H1 (cell line): ENCODE data around the gene ELP1. TPM values are rescaled to one million over a fixed set of nuclear protein-coding genes. Genes with fewer than 3 reads are reported as not detected.

Experiments used
- CTCF ChIA-PET: fragments of 300-600 bp; sonication (Branson Sonifier 250); formaldehyde crosslinking; loops from one replicate; lab custom pipeline; 2021; ENCODE audit not compliant: partially characterized antibody; lab: Charles Lee
- POLR2A ChIA-PET: fragments of 300-600 bp; sonication (Branson Sonifier 250); formaldehyde crosslinking; loops from one replicate; lab custom pipeline; 2021; ENCODE audit warnings: inconsistent platforms; ENCODE audit not compliant: partially characterized antibody; lab: Charles Lee
- DNase-seq, 2 experiments: peaks; one replicate each; pipeline versions ENCODE4 v3.0.0 to v3.0.0-alpha.2; 2010 to 2022; ENCODE audit warnings: low spot score in 2 of 2, low read depth in 1 of 2, mixed read lengths in 1 of 2
- FAIRE-seq: peaks from 2 replicates; lab custom pipeline; 2011; peaks lifted over from hg19 to GRCh38; lab: Jason Lieb, UNC
- H2AFZ ChIP-seq: 2 replicates; pipeline ENCODE4 v1.8.1; 2012; ENCODE audit warnings: low read length, inconsistent platforms
- H2AK5ac ChIP-seq: 2 replicates; pipeline ENCODE4 v1.6.1; 2013; ENCODE audit warnings: low read depth, low read length
- H2BK120ac ChIP-seq: replicated peaks from 2 replicates; pipeline ENCODE3; 2013; ENCODE audit warnings: low read depth, low read length, inconsistent platforms
- H2BK12ac ChIP-seq: 2 replicates; pipeline ENCODE4 v1.6.1; 2013; ENCODE audit warnings: low read depth, low read length
- H2BK15ac ChIP-seq: 2 replicates; pipeline ENCODE4 v1.6.1; 2013; ENCODE audit warnings: low read length
- H2BK20ac ChIP-seq: 2 replicates; pipeline ENCODE4 v1.6.1; 2013; ENCODE audit warnings: low read length
- H2BK5ac ChIP-seq: 2 replicates; pipeline ENCODE4 v1.6.1; 2013; ENCODE audit warnings: low read depth, low read length
- H3K14ac ChIP-seq: 2 replicates; pipeline ENCODE4 v1.6.1; 2013; ENCODE audit warnings: inconsistent platforms; ENCODE audit not compliant: insufficient read length
- H3K18ac ChIP-seq: 2 replicates; pipeline ENCODE4 v1.6.1; 2013; ENCODE audit warnings: low read length; ENCODE audit errors: extremely low read depth
- H3K23ac ChIP-seq: 2 replicates; pipeline ENCODE4 v1.6.1; 2013; ENCODE audit warnings: inconsistent platforms; ENCODE audit not compliant: insufficient read length
- H3K23me2 ChIP-seq: 2 replicates; pipeline ENCODE4 v1.6.1; 2013; ENCODE audit warnings: low read depth, low read length
- H3K27ac ChIP-seq: 2 replicates; pipeline ENCODE4 v1.6.1; 2011; ENCODE audit warnings: low read depth, low read length, inconsistent platforms
- H3K27me3 ChIP-seq, 4 experiments: replicated peaks in 1 of 4; 1 replicate in 1 of 4; 2 replicates in 3 of 4; pipeline versions ENCODE4 v1.6.1 to v1.8.1; 2011 to 2013; ENCODE audit warnings: low read length in 3 of 4, mild to moderate bottlenecking in 3 of 4, inconsistent platforms in 2 of 4, mixed read lengths in 2 of 4, moderate library complexity in 1 of 4; ENCODE audit not compliant: control insufficient read depth in 3 of 4, insufficient read depth in 3 of 4; ENCODE audit errors: extremely low read depth in 1 of 4
- H3K36me3 ChIP-seq, 4 experiments: 2 replicates each; pipeline versions ENCODE4 v1.6.1 to v1.8.1; 2011 to 2013; ENCODE audit warnings: mild to moderate bottlenecking in 4 of 4, low read length in 3 of 4, moderate library complexity in 2 of 4, control low read depth in 1 of 4, inconsistent platforms in 1 of 4; ENCODE audit not compliant: insufficient read depth in 4 of 4, control insufficient read depth in 2 of 4
- H3K4ac ChIP-seq: replicated peaks from 2 replicates; pipeline ENCODE3; 2013; ENCODE audit warnings: low read length, low read depth, mixed read lengths, inconsistent platforms; ENCODE audit not compliant: insufficient read length
- H3K4me1 ChIP-seq, 4 experiments: replicated peaks in 1 of 4; 1 replicate in 1 of 4; 2 replicates in 3 of 4; pipeline versions ENCODE4 v1.6.1 to v1.8.1; 2011 to 2013; ENCODE audit warnings: low read length in 3 of 4, inconsistent platforms in 2 of 4, mixed read lengths in 1 of 4; ENCODE audit not compliant: insufficient read depth in 4 of 4, control insufficient read depth in 3 of 4
- H3K4me2 ChIP-seq, 2 experiments: 2 replicates each; pipeline versions ENCODE4 v1.6.1 to v1.8.1; 2011 to 2013; ENCODE audit warnings: low read depth in 2 of 2, low read length in 2 of 2, control low read depth in 1 of 2, inconsistent platforms in 1 of 2, mild to moderate bottlenecking in 1 of 2; ENCODE audit not compliant: insufficient read depth in 1 of 2
- H3K4me3 ChIP-seq, 4 experiments: fragments of 200-600, 300-600 bp in 1 of 4; sonication (generic), shearing (Covaris generic), sonication (Bioruptor Twin) in 1 of 4; 2 replicates each; pipeline versions ENCODE4 v1.5.1 to v1.8.1; 2011 to 2016; ENCODE audit warnings: low read length in 4 of 4, low read depth in 3 of 4, control low read depth in 2 of 4, inconsistent platforms in 2 of 4, mild to moderate bottlenecking in 2 of 4, mixed read lengths in 1 of 4, moderate library complexity in 1 of 4; ENCODE audit not compliant: insufficient read depth in 2 of 4; ENCODE audit errors: extremely low read depth in 1 of 4
- H3K56ac ChIP-seq: replicated peaks from 2 replicates; pipeline ENCODE3; 2013; ENCODE audit warnings: low read depth, mild to moderate bottlenecking, mixed read lengths, low read length, inconsistent platforms; ENCODE audit not compliant: insufficient read length
- H3K79me1 ChIP-seq: 2 replicates; pipeline ENCODE4 v1.6.1; 2013; ENCODE audit warnings: low read depth, low read length, control low read depth
- H3K79me2 ChIP-seq, 2 experiments: 2 replicates each; pipeline versions ENCODE4 v1.6.1 to v1.8.1; 2012 to 2013; ENCODE audit warnings: low read length in 2 of 2, mild to moderate bottlenecking in 2 of 2, inconsistent platforms in 1 of 2; ENCODE audit not compliant: insufficient read depth in 2 of 2, control insufficient read depth in 1 of 2
- H3K9ac ChIP-seq, 4 experiments: replicated peaks in 1 of 4; 1 replicate in 1 of 4; 2 replicates in 3 of 4; pipeline versions ENCODE4 v1.6.1 to v1.8.1; 2011 to 2013; ENCODE audit warnings: low read depth in 3 of 4, low read length in 3 of 4, control low read depth in 2 of 4, mild to moderate bottlenecking in 2 of 4, moderate library complexity in 2 of 4, inconsistent platforms in 1 of 4; ENCODE audit errors: extremely low read depth in 1 of 4
- H3K9me3 ChIP-seq, 2 experiments: 2 replicates each; pipeline versions ENCODE4 v1.6.1 to v1.8.1; 2012 to 2013; ENCODE audit warnings: mild to moderate bottlenecking in 2 of 2, moderate library complexity in 2 of 2, control low read depth in 1 of 2, inconsistent platforms in 1 of 2, low read depth in 1 of 2, low read length in 1 of 2, mixed read lengths in 1 of 2; ENCODE audit not compliant: insufficient read depth in 2 of 2
- H4K20me1 ChIP-seq, 2 experiments: replicated peaks in 1 of 2; 2 replicates each; pipeline versions ENCODE3 to v1.8.1; 2011 to 2013; ENCODE audit warnings: inconsistent platforms in 2 of 2, low read length in 2 of 2, mild to moderate bottlenecking in 1 of 2; ENCODE audit not compliant: insufficient read depth in 2 of 2, control insufficient read depth in 1 of 2
- H4K5ac ChIP-seq: 2 replicates; pipeline ENCODE4 v1.6.1; 2013; ENCODE audit warnings: low read length, low read depth, mixed read lengths, inconsistent platforms; ENCODE audit not compliant: insufficient read length
- H4K8ac ChIP-seq: 2 replicates; pipeline ENCODE4 v1.8.0; 2013; ENCODE audit warnings: mild to moderate bottlenecking, moderate library complexity, low read length, inconsistent platforms; ENCODE audit not compliant: insufficient read depth; ENCODE audit errors: extremely low read depth
- H4K91ac ChIP-seq: replicated peaks from 2 replicates; pipeline ENCODE3; 2013; ENCODE audit warnings: low read length, mixed read lengths, inconsistent platforms; ENCODE audit not compliant: insufficient read length
- CTBP2 ChIP-seq: IDR thresholded peaks from 2 replicates; pipeline ENCODE4 v1.7.0; 2011; ENCODE audit warnings: borderline replicate concordance, mild to moderate bottlenecking, moderate library complexity, mixed read lengths, low read length; ENCODE audit not compliant: insufficient read depth, insufficient read length
- GABPA ChIP-seq: IDR thresholded peaks from 2 replicates; pipeline ENCODE4 v1.6.1; 2011; ENCODE audit warnings: mild to moderate bottlenecking, low read length, moderate library complexity, borderline replicate concordance; ENCODE audit not compliant: insufficient read depth
- GTF2F1 ChIP-seq: IDR thresholded peaks from 2 replicates; pipeline ENCODE4 v1.6.1; 2012; ENCODE audit warnings: low read depth, low read length, improper control_type of control experiment, borderline replicate concordance
- HDAC2 ChIP-seq, 2 experiments: fragments of 300-600 bp in 1 of 2; sonication (generic) in 1 of 2; IDR thresholded peaks; 2 replicates each; pipeline ENCODE4 v1.6.1; 2011 to 2012; ENCODE audit warnings: low read depth in 2 of 2, low read length in 2 of 2, mild to moderate bottlenecking in 2 of 2, moderate library complexity in 2 of 2, borderline replicate concordance in 1 of 2, inconsistent platforms in 1 of 2
- MAFK ChIP-seq: IDR thresholded peaks from 2 replicates; pipeline ENCODE4 v1.6.1; 2012; ENCODE audit warnings: low read depth, mild to moderate bottlenecking, improper control_type of control experiment, low read length
- POLR2AphosphoS5 ChIP-seq: IDR thresholded peaks from 2 replicates; pipeline ENCODE4 v1.6.1; 2011; ENCODE audit warnings: low read depth, low read length
- SAP30 ChIP-seq: fragments of 300-600 bp; sonication (generic); IDR thresholded peaks from 2 replicates; pipeline ENCODE4 v1.7.1; 2012; ENCODE audit warnings: low read length, moderate library complexity, mild to moderate bottlenecking, inconsistent platforms; ENCODE audit not compliant: insufficient read depth, insufficient replicate concordance
- SP2 ChIP-seq: IDR thresholded peaks from 2 replicates; pipeline ENCODE4 v1.6.1; 2012; ENCODE audit warnings: mild to moderate bottlenecking, low read length, inconsistent platforms
- SUZ12 ChIP-seq: fragments of 200-600 bp; sonication (generic); IDR thresholded peaks from 2 replicates; pipeline ENCODE4 v1.6.1; 2012; ENCODE audit warnings: mild to moderate bottlenecking, inconsistent platforms, low read length, moderate library complexity, mixed read lengths
- TBP ChIP-seq: IDR thresholded peaks from 2 replicates; pipeline ENCODE4 v1.6.1; 2011; ENCODE audit warnings: low read depth, low read length, improper control_type of control experiment
- WGBS, 2 experiments: shearing (Covaris generic) in 1 of 2; methylation state at CpG; one replicate each; pipeline versions ENCODE4 v1.1.6 to v1.1.7; 2013 to 2015; ENCODE audit warnings: low lambda C conversion rate in 2 of 2, mixed read lengths in 2 of 2, inconsistent platforms in 1 of 2, low coverage in 1 of 2, missing lambda C conversion rate in 1 of 2; ENCODE audit not compliant: insufficient replicate concordance in 2 of 2, insufficient coverage in 1 of 2, insufficient read length in 1 of 2; ENCODE audit errors: extremely low coverage in 1 of 2, missing lambda C conversion rate in 1 of 2; 5-methylcytosine and 5-hydroxymethylcytosine counted together
- polyA plus RNA-seq, 7 experiments: library from polyadenylated mRNA; depleted of rRNA in 3 of 7; stranded (reverse) in 5 of 7; unstranded in 2 of 7; fragments of >200 nt in 5 of 7; fragments of 200-250 nt in 2 of 7; gene quantifications; 1 replicate in 5 of 7; 2 replicates in 1 of 7; 4 replicates in 1 of 7; pipeline versions ENCODE4 v1.2.1 to v1.2.3, GENCODE V29; 2011 to 2013; ENCODE audit warnings: missing spikeins in 2 of 7, mixed read lengths in 2 of 7
- total RNA-seq: library from RNA; stranded (reverse); fragmentation: NEBNext Ultra II Directional; extraction: Animal tissue kit (Norgen Biotek cat#: 25700); gene quantifications from 2 replicates; pipeline ENCODE4 v1.2.1, GENCODE V29; 2021

The ELP1 gene
- total and polyA plus RNA-seq, 2 of the 8 experiments (the other 6 are each of a cell fraction or from before 2014, with no cell fraction given): 13.9 to 31.3 TPM

- H3K4ac ChIP-seq: no peak overlapping the region
- ChIA-PET CTCF (interaction anchor here (1.4 kb wide), 1 partner anchor 34 kb away, joined by 6 read pairs; no protein-coding TSS in a partner anchor), POLR2A (no interaction called here)
- H3K4me1 ChIP-seq: peaks cover 0 to 2% (median 0%) of the 10 kb centered on the region in 4 experiments; a peak in 1 of 7 replicates
- H3K4me3 ChIP-seq: no peak overlapping the region
- no peak overlapping the region for H2BK15ac ChIP-seq
- TF ChIP-seq GABPA (no peak), HDAC2 (IDR thresholded peaks at IDR 0.05; ENCODE audit: borderline replicate concordance in 1 of 2, low read depth in 2 of 2, low read length in 2 of 2) (no peak), MAFK (no peak), SUZ12 (no peak), SP2 (no peak), POLR2AphosphoS5 (no peak), TBP (no peak), GTF2F1 (no peak), SAP30 (no peak), CTBP2 (no peak)
- 93% methylated on average over 4 of the region's 4 CpGs; no CpG with 5 or more reads in 1 of the 2 experiments for WGBS, 2 experiments
- peaks cover 0 to 4% of the 10 kb centered on the region in 2 experiments; a peak in 1 of 4 replicates for H3K9me3 ChIP-seq
- FAIRE-seq (no peak), DNase-seq (no peak)
- no peak overlapping the region for H3K56ac ChIP-seq
- no peaks in the 10 kb centered on the region for H3K36me3 ChIP-seq
- no peak overlapping the region for H2BK120ac ChIP-seq
- H3K79me2 ChIP-seq: no peaks in the 10 kb centered on the region
- no peaks in the 10 kb centered on the region for H3K27me3 ChIP-seq
- H3K23ac ChIP-seq: no peak overlapping the region
- H4K20me1 ChIP-seq: no peaks in the 10 kb centered on the region
- no peak overlapping the region for H3K4me2 ChIP-seq
- no peaks in the 10 kb centered on the region for H3K23me2 ChIP-seq
- H2BK12ac ChIP-seq: no peak overlapping the region
- no peak overlapping the region for H4K91ac ChIP-seq
- H2AFZ ChIP-seq: no peak overlapping the region
- no peak overlapping the region for H3K18ac ChIP-seq
- H3K27ac ChIP-seq: no peak overlapping the region
- no peak overlapping the region for H3K9ac ChIP-seq
- no peak overlapping the region for H2BK5ac ChIP-seq
- H4K8ac ChIP-seq: no peak overlapping the region
- no peaks in the 10 kb centered on the region for H3K79me1 ChIP-seq
- H3K14ac ChIP-seq: no peak overlapping the region
- no peak overlapping the region for H2AK5ac ChIP-seq
- H2BK20ac ChIP-seq: no peak overlapping the region
- no peak overlapping the region for H4K5ac ChIP-seq
These were observed 96.4 kb downstream of the ELP1 start for GRCh38 chr9:108837530-108837929.
